HEK293 (cell line): ENCODE measurements around the gene SLC17A5.

Experiments
- PBX3 ChIP-seq: sonication (generic); formaldehyde crosslinking; IDR thresholded peaks from 2 replicates; pipeline ENCODE4 v1.8.1; 2022; ENCODE audit warnings: mild to moderate bottlenecking, moderate library complexity, missing genetic modification reagents
- PRDM4 ChIP-seq: fragments of 450-650 bp; formaldehyde crosslinking; IDR thresholded peaks from 2 replicates; pipeline ENCODE4 v1.5.1; 2017; ENCODE audit warnings: missing biosample characterization, missing genetic modification characterization
- YY1 ChIP-seq: fragments of 450-650 bp; formaldehyde crosslinking; IDR thresholded peaks from 2 replicates; pipeline ENCODE4 v1.5.1; 2018; ENCODE audit warnings: missing biosample characterization, missing genetic modification characterization
- ZEB2 ChIP-seq: fragments of 450-650 bp; formaldehyde crosslinking; IDR thresholded peaks from 2 replicates; pipeline ENCODE4 v1.5.1; 2016; ENCODE audit warnings: missing biosample characterization, missing genetic modification characterization
- ZNF302 ChIP-seq: fragments of 450-650 bp; formaldehyde crosslinking; IDR thresholded peaks from 2 replicates; pipeline ENCODE4 v1.5.1; 2016; ENCODE audit warnings: missing biosample characterization, missing genetic modification characterization, low read depth
- ZNF670 ChIP-seq: fragments of 450-650 bp; formaldehyde crosslinking; IDR thresholded peaks from 2 replicates; pipeline ENCODE4 v1.5.1; 2016; ENCODE audit warnings: missing biosample characterization, missing genetic modification characterization, low read depth
- TF ChIP-seq, protein P1 (sequence below): fragments of 450-650 bp; formaldehyde crosslinking; IDR thresholded peaks from 2 replicates; pipeline ENCODE4 v1.5.1; 2016; ENCODE audit warnings: missing biosample characterization, missing genetic modification characterization

DNA sequence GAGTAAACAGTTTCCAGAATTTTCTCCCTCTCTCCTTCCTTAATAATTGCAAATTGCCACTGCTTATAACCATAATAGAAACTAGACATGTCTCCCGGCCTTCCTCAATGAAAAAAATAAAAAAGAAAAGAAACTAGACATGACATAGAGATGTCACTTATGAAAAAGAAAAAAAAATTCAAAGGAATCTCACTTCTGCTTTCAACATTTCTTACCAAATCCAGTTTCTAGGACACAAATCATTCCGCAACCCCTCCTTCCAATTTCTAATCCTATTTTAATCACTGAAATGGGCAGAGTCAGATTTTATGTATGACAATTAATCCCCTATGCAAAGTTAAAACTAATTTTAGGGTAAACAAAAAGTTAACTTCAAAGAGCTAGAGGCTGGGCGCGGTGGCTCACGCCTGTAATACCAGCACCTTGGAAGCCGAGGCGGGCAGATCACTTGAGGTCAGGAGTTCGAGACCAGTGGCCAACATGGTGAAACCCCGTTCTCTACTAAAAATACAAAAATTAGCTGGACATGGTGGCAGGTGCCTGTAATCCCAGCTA, 92.9 kb downstream of the SLC17A5 start:
- TF ChIP-seq PRDM4 (tag by site-specific recombination) = no peak
- TF ChIP-seq ZEB2 (tag by site-specific recombination) = no peak
- TF ChIP-seq, protein P1, sequence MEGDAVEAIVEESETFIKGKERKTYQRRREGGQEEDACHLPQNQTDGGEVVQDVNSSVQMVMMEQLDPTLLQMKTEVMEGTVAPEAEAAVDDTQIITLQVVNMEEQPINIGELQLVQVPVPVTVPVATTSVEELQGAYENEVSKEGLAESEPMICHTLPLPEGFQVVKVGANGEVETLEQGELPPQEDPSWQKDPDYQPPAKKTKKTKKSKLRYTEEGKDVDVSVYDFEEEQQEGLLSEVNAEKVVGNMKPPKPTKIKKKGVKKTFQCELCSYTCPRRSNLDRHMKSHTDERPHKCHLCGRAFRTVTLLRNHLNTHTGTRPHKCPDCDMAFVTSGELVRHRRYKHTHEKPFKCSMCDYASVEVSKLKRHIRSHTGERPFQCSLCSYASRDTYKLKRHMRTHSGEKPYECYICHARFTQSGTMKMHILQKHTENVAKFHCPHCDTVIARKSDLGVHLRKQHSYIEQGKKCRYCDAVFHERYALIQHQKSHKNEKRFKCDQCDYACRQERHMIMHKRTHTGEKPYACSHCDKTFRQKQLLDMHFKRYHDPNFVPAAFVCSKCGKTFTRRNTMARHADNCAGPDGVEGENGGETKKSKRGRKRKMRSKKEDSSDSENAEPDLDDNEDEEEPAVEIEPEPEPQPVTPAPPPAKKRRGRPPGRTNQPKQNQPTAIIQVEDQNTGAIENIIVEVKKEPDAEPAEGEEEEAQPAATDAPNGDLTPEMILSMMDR = no peak
- no peak for TF ChIP-seq YY1 (tag by site-specific recombination)
- TF ChIP-seq PBX3 (CRISPR knock-in tag) = no peak
- TF ChIP-seq ZNF302 (tag by site-specific recombination) = no peak
- TF ChIP-seq ZNF670 (tag by site-specific recombination) = no peak
